Neural progenitor cell (in vitro differentiated cells): ENCODE measurements around the gene UBXN11.

Experiments used
- CTCF ChIP-seq: fragments of 200-600 bp; sonication (generic); IDR thresholded peaks from 2 replicates; pipeline ENCODE4 v1.5.1; 2017; ENCODE audit warnings: antibody characterized with exemption, mild to moderate bottlenecking
- EZH2 ChIP-seq: fragments of 200-600 bp; sonication (generic); IDR thresholded peaks from 2 replicates; pipeline ENCODE4 v1.6.1; 2017; ENCODE audit warnings: antibody characterized with exemption, mild to moderate bottlenecking, moderate library complexity

GRCh38 chr1:26276432-26276838, 30.0 kb downstream of the UBXN11 start:
- TF ChIP-seq CTCF, result no peak
- TF ChIP-seq EZH2, result no peak
